SK-N-MC (cell line): Measurements from ENCODE around the gene INSR.

Source experiments
- EZH2 ChIP-seq: fragments of 200-600 bp; sonication (generic); IDR thresholded peaks from one replicate; pipeline ENCODE4 v1.6.1; 2017; ENCODE audit warnings: antibody characterized with exemption
- FOXP2 ChIP-seq: optimal IDR thresholded peaks from 2 replicates; pipeline ENCODE3; 2011; ENCODE audit warnings: mild to moderate bottlenecking, moderate library complexity; ENCODE audit not compliant: insufficient read depth; ENCODE audit errors: extremely low read length, control extremely low read depth
- POLR2AphosphoS5 ChIP-seq: IDR thresholded peaks from 2 replicates; pipeline ENCODE4 v1.6.1; 2012; ENCODE audit warnings: mild to moderate bottlenecking, low read depth, low read length, borderline replicate concordance

- TF ChIP-seq EZH2 (no peak), POLR2AphosphoS5 (no peak), FOXP2 (no peak)
Measured at GRCh38 chr19:7088999-7089398, 205.2 kb downstream of the INSR start.
